HepG2 (cell line): ENCODE results near the gene CCDC197. TPM values are rescaled to one million over a fixed set of nuclear protein-coding genes. Genes with fewer than 3 reads are reported as not detected.

Source experiments
- ATAC-seq: fragments of 200-7000 bp; cut with Tn5 transposase; 3 replicates; pipeline ENCODE4 v1.9.1; 2020; ENCODE audit warnings: mild to moderate bottlenecking, moderate library complexity
- BruUV-seq: library from RNA; stranded (reverse); fragments of 400-500 nt; replicated peaks from 2 replicates; lab custom pipeline; 2021; lab: Mats Ljungman, UMichigan
- CTCF ChIA-PET: fragments of 300-600 bp; formaldehyde crosslinking; extraction: SDS; loops from one replicate; lab custom pipeline; 2021; ENCODE audit warnings: low total read pairs, inconsistent platforms, low intra/inter-chr PET ratio; lab: Yijun Ruan, JAX
- POLR2A ChIA-PET: fragments of 350-600 bp; sonication (Branson Sonifier 250); formaldehyde crosslinking; loops from one replicate; lab custom pipeline; 2020; ENCODE audit warnings: antibody characterized with exemption, inconsistent platforms; lab: Yijun Ruan, JAX
- DNase-seq: peaks from one replicate; pipeline ENCODE4 v3.0.0-alpha.2; 2015; ENCODE audit warnings: low spot score
- FAIRE-seq: peaks from 3 replicates; lab custom pipeline; 2011; peaks lifted over from hg19 to GRCh38; lab: Jason Lieb, UNC
- H2AFZ ChIP-seq: one replicate; pipeline ENCODE4 v1.6.1; 2011; ENCODE audit warnings: low read length, inconsistent platforms
- H3K27ac ChIP-seq: fragments of 300-600 bp; 3 replicates; pipeline ENCODE4 v1.8.0; 2011; ENCODE audit warnings: mixed run types, mild to moderate bottlenecking, mixed read lengths, low read length, inconsistent platforms; ENCODE audit not compliant: insufficient read depth; ENCODE audit errors: extremely low read length
- H3K27me3 ChIP-seq, 2 experiments: fragments of 200-600 bp in 1 of 2; 2 replicates in 1 of 2; 3 replicates in 1 of 2; pipeline versions ENCODE4 v1.6.0 to v1.8.0; 2011; ENCODE audit warnings: low read length in 2 of 2, mild to moderate bottlenecking in 2 of 2, moderate library complexity in 2 of 2, inconsistent platforms in 1 of 2; ENCODE audit not compliant: insufficient read depth in 2 of 2, control insufficient read depth in 1 of 2
- H3K36me3 ChIP-seq, 2 experiments: fragments of 200-600 bp in 1 of 2; replicated peaks in 1 of 2; 2 replicates in 1 of 2; 3 replicates in 1 of 2; pipeline versions ENCODE4 v1.5.1 to v1.8.0; 2011; ENCODE audit warnings: low read length in 2 of 2, inconsistent platforms in 1 of 2; ENCODE audit not compliant: insufficient read depth in 2 of 2, control insufficient read depth in 1 of 2
- H3K4me1 ChIP-seq: 2 replicates; pipeline ENCODE4 v1.5.1; 2012; ENCODE audit warnings: low read length, inconsistent platforms; ENCODE audit not compliant: insufficient read depth
- H3K4me2 ChIP-seq: 2 replicates; pipeline ENCODE4 v1.6.0; 2011; ENCODE audit warnings: low read depth, low read length, inconsistent platforms
- H3K4me3 ChIP-seq, 3 experiments: fragments of 200-600 bp in 1 of 3; sonication (generic), shearing (Covaris generic) in 1 of 3; replicated peaks in 1 of 3; 2 replicates each; pipeline ENCODE4 v1.5.1; 2011 to 2016; ENCODE audit warnings: low read length in 3 of 3, inconsistent platforms in 2 of 3, low read depth in 2 of 3, mild to moderate bottlenecking in 2 of 3, control low read depth in 1 of 3, mixed read lengths in 1 of 3; ENCODE audit not compliant: insufficient read depth in 1 of 3
- H3K79me2 ChIP-seq: one replicate; pipeline ENCODE4 v1.6.1; 2011; ENCODE audit warnings: low read length, inconsistent platforms; ENCODE audit not compliant: insufficient read depth
- H3K9ac ChIP-seq: 2 replicates; pipeline ENCODE4 v1.6.0; 2011; ENCODE audit warnings: mild to moderate bottlenecking, low read depth, low read length, inconsistent platforms; ENCODE audit not compliant: insufficient read depth
- H3K9me3 ChIP-seq: 2 replicates; pipeline ENCODE4 v1.5.1; 2012; ENCODE audit warnings: mild to moderate bottlenecking, low read length
- H4K20me1 ChIP-seq: 2 replicates; pipeline ENCODE4 v1.6.0; 2011; ENCODE audit warnings: inconsistent platforms, mild to moderate bottlenecking, low read length, moderate library complexity; ENCODE audit not compliant: insufficient read depth
- MXD4 ChIP-seq: IDR thresholded peaks from 2 replicates; pipeline ENCODE4 v1.6.1; 2016; ENCODE audit warnings: mild to moderate bottlenecking, missing biosample characterization, missing genetic modification reagents
- ZNF350 ChIP-seq: sonication (generic); formaldehyde crosslinking; IDR thresholded peaks from 2 replicates; pipeline ENCODE4 v1.4.0; 2020; ENCODE audit warnings: mild to moderate bottlenecking, low read depth, missing genetic modification reagents, borderline replicate concordance
- WGBS: methylation state at CpG from one replicate; pipeline ENCODE4 v1.1.6; 2017; ENCODE audit warnings: low lambda C conversion rate; 5-methylcytosine and 5-hydroxymethylcytosine counted together
- in situ Hi-C: cut with HindIII; loops from 2 replicates; pipeline ENCODE4 v1.10.0; 2017; ENCODE audit warnings: low pct_unique_long_range_greater_than_20kb; ENCODE audit not compliant: extremely low pct_ligation_motif_present
- intact Hi-C: fragments of 100-400 bp; cut with micrococcal nuclease; formaldehyde crosslinking; loops from one replicate; pipeline ENCODE4 v1.10.0; 2022; ENCODE audit not compliant: unreplicated experiment
- polyA plus RNA-seq, 8 experiments: library from polyadenylated mRNA; depleted of rRNA in 3 of 8; stranded (reverse) in 7 of 8; unstranded in 1 of 8; fragments of >200 nt; fragmentation: Illumina TruSeq in 4 of 8; extraction: Trizol in 4 of 8; gene quantifications; 2 replicates each; pipeline versions ENCODE4 v1.2.1 to v1.2.3, GENCODE V29; 2011 to 2016; ENCODE audit warnings: low read depth in 4 of 8, missing spikeins in 1 of 8, mixed read lengths in 1 of 8; ENCODE audit not compliant: insufficient read depth in 1 of 8
- total RNA-seq, 5 experiments: library from RNA; depleted of rRNA; stranded (reverse); fragments of >200 nt; fragmentation: Illumina TruSeq; extraction: Trizol; gene quantifications; 2 replicates each; pipeline ENCODE4 v1.2.3, GENCODE V29; 2016; ENCODE audit warnings: low read depth in 1 of 5
- TF ChIP-seq, protein P1 (sequence below): sonication (generic); formaldehyde crosslinking; IDR thresholded peaks from 2 replicates; pipeline ENCODE4 v1.8.1; 2022; ENCODE audit warnings: low read depth, mild to moderate bottlenecking, missing genetic modification reagents
- TF ChIP-seq, protein P2 (sequence below): sonication (generic); formaldehyde crosslinking; IDR thresholded peaks from 2 replicates; pipeline ENCODE4 v1.5.0; 2020; ENCODE audit warnings: missing genetic modification reagents, mild to moderate bottlenecking, borderline replicate concordance
- TF ChIP-seq, protein P3 (sequence below): IDR thresholded peaks from 2 replicates; pipeline ENCODE4 v1.6.1; 2012; ENCODE audit warnings: low read length, improper control_type of control experiment

The CCDC197 gene
- total and polyA plus RNA-seq, 2 of the 13 experiments (the other 11 are each of a cell fraction or from before 2014, with no cell fraction given) = 0.11 to 0.13 TPM

DNA sequence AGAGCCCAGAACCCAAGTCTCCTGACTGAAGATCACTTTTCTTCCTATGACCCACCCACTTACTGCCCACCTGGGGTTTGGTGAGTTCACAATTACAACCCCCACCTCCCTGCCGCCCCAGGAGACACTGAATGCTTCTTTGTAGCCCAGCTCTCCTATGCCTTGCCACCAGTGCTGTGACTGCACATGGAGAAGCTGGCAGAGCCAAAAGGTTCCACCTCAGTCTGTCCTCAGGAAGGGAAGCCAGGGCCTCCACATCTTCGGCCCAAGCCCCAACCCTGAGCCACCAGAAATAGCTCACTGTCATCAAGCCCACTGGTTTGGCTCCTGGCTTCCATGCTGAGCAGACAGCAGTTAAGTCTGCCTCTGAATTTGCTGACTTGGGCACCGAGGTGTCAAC is 54.7 kb downstream of the CCDC197 start:
- TF ChIP-seq MXD4 (no peak), ZNF350 (CRISPR knock-in tag) (no peak)
- TF ChIP-seq, protein P1, sequence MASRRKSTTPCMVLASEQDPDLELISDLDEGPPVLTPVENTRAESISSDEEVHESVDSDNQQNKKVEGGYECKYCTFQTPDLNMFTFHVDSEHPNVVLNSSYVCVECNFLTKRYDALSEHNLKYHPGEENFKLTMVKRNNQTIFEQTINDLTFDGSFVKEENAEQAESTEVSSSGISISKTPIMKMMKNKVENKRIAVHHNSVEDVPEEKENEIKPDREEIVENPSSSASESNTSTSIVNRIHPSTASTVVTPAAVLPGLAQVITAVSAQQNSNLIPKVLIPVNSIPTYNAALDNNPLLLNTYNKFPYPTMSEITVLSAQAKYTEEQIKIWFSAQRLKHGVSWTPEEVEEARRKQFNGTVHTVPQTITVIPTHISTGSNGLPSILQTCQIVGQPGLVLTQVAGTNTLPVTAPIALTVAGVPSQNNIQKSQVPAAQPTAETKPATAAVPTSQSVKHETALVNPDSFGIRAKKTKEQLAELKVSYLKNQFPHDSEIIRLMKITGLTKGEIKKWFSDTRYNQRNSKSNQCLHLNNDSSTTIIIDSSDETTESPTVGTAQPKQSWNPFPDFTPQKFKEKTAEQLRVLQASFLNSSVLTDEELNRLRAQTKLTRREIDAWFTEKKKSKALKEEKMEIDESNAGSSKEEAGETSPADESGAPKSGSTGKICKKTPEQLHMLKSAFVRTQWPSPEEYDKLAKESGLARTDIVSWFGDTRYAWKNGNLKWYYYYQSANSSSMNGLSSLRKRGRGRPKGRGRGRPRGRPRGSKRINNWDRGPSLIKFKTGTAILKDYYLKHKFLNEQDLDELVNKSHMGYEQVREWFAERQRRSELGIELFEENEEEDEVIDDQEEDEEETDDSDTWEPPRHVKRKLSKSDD = no peak
- TF ChIP-seq, protein P2, sequence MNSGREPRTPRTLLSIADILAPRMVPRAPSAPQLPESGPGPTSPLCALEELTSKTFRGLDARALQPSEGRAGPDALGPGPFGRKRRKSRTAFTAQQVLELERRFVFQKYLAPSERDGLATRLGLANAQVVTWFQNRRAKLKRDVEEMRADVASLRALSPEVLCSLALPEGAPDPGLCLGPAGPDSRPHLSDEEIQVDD = no peak
- TF ChIP-seq, protein P3, sequence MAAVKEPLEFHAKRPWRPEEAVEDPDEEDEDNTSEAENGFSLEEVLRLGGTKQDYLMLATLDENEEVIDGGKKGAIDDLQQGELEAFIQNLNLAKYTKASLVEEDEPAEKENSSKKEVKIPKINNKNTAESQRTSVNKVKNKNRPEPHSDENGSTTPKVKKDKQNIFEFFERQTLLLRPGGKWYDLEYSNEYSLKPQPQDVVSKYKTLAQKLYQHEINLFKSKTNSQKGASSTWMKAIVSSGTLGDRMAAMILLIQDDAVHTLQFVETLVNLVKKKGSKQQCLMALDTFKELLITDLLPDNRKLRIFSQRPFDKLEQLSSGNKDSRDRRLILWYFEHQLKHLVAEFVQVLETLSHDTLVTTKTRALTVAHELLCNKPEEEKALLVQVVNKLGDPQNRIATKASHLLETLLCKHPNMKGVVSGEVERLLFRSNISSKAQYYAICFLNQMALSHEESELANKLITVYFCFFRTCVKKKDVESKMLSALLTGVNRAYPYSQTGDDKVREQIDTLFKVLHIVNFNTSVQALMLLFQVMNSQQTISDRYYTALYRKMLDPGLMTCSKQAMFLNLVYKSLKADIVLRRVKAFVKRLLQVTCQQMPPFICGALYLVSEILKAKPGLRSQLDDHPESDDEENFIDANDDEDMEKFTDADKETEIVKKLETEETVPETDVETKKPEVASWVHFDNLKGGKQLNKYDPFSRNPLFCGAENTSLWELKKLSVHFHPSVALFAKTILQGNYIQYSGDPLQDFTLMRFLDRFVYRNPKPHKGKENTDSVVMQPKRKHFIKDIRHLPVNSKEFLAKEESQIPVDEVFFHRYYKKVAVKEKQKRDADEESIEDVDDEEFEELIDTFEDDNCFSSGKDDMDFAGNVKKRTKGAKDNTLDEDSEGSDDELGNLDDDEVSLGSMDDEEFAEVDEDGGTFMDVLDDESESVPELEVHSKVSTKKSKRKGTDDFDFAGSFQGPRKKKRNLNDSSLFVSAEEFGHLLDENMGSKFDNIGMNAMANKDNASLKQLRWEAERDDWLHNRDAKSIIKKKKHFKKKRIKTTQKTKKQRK = no peak
- Histone ChIP-seq H2AFZ (no peak overlapping the region), H3K27me3 (no peaks in the 10 kb centered on the region), H3K27ac (no peak overlapping the region), H3K4me3 (no peak overlapping the region), H3K9me3 (no peaks in the 10 kb centered on the region), H3K36me3 (peaks cover 35 to 95% of the 10 kb centered on the region in 2 experiments), H4K20me1 (no peaks in the 10 kb centered on the region), H3K4me1 (peaks cover 5% of the 10 kb centered on the region), H3K79me2 (no peaks in the 10 kb centered on the region), H3K4me2 (no peak overlapping the region), H3K9ac (no peak overlapping the region)
- FAIRE-seq (no peak), DNase-seq (no peak), ATAC-seq (no peak)
- 94% methylated on average over 2 of the region's 3 CpGs for WGBS
- ChIA-PET CTCF (interaction anchor here (1.9 kb wide), 1 partner anchor 85 kb away, joined by 12 read pairs; no protein-coding TSS in a partner anchor), POLR2A (interaction anchor here (1.0 kb wide), 1 partner anchor 77 kb away, joined by 3 read pairs; no protein-coding TSS in a partner anchor)
- in situ Hi-C loops = loop anchor here (10.0 kb wide), 1 partner anchor 253 kb away; no protein-coding TSS in a partner anchor
- BruUV-seq = no TSS peak
- intact Hi-C loops = loop anchor here (1.0 kb wide), 1 partner anchor 85 kb away; no protein-coding TSS in a partner anchor
